B cell (primary cell): Measurements from ENCODE around the gene CAND2.

Source experiments
- CTCF ChIP-seq: fragments of 200-600 bp; IDR thresholded peaks from one replicate; pipeline ENCODE4 v1.8.0; 2022; ENCODE audit warnings: antibody characterized with exemption, mild to moderate bottlenecking
- EZH2 ChIP-seq: IDR thresholded peaks from 2 replicates; pipeline ENCODE4 v1.6.1; 2012; ENCODE audit warnings: borderline replicate concordance, low read depth, mild to moderate bottlenecking, moderate library complexity, low read length; ENCODE audit not compliant: insufficient read depth, poor library complexity, severe bottlenecking

DNA sequence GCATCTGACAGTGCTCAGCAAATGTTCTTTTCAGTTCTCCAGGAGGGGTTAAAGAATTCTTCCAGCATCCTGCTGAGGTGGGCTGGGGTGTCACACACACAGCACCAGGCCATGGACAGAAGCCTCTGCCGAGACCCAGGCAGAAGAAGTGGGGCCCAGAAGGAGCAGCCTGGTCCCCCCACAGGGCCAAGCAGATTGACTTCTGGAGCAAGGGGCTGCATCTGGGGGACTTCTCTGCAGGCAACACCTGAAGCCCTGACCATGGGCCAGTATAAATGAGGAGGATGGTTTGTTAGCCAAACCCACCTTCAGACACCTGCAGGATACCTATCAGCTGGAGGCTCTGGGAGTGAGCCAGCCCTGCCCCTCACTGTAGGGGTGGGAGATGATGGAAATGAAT, 21.3 kb upstream of the CAND2 start:
- TF ChIP-seq CTCF (no peak), EZH2 (no peak)
